HUES6 (cell line): Measurements from ENCODE around the gene PLK4.
"Not testable (repeated sequence)": the region's sequence is repeated elsewhere in the genome, so short reads cannot be mapped to it uniquely, and the experiment has no call there.

Experiments
- H3K27ac ChIP-seq: 2 replicates; pipeline ENCODE4 v1.7.0; 2013; ENCODE audit warnings: low read depth, mild to moderate bottlenecking, low read length, inconsistent platforms
- H3K27me3 ChIP-seq: 2 replicates; pipeline ENCODE4 v1.6.1; 2013; ENCODE audit warnings: low read length; ENCODE audit not compliant: control insufficient read depth, insufficient read depth
- H3K36me3 ChIP-seq: 2 replicates; pipeline ENCODE4 v1.6.1; 2013; ENCODE audit warnings: low read length; ENCODE audit not compliant: control insufficient read depth, insufficient read depth
- H3K4me1 ChIP-seq: 2 replicates; pipeline ENCODE4 v1.6.1; 2013; ENCODE audit warnings: low read length; ENCODE audit not compliant: control insufficient read depth, insufficient read depth
- H3K4me3 ChIP-seq: 2 replicates; pipeline ENCODE4 v1.5.1; 2013; ENCODE audit warnings: low read depth, low read length
- H3K9ac ChIP-seq: one replicate; pipeline ENCODE4 v1.6.1; 2013; ENCODE audit warnings: mild to moderate bottlenecking, low read length
- H3K9me3 ChIP-seq: 2 replicates; pipeline ENCODE4 v1.6.1; 2013; ENCODE audit warnings: low read depth, low read length; ENCODE audit not compliant: control insufficient read depth, insufficient read depth

PLK4 gene

DNA sequence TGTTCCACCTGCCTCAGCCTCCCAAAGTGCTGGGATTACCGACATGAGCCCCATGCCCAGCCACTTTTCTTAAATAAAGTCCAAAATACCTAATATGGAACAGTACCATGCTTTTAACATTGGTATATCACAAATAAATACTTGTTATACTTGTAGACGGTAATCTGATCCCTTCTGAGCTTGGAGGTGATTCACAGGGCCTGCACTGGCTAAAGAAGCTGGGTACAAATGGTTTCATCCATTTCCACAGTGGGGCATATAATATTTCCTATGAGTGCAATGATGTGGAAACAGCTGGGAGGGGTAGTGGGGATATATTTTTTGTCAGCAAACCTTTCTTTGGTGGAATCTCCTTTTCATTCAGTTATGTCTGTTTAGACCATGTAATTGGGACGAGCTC lies 35.8 kb downstream of the PLK4 start:
- Histone ChIP-seq H3K27ac (no peak overlapping the region), H3K4me3 (no peak overlapping the region), H3K27me3 (no peaks in the 10 kb centered on the region), H3K9ac (no peak overlapping the region), H3K9me3 (no peaks in the 10 kb centered on the region), H3K36me3 (peaks cover 27% of the 10 kb centered on the region), H3K4me1 (no peaks in the 10 kb centered on the region)

DNA sequence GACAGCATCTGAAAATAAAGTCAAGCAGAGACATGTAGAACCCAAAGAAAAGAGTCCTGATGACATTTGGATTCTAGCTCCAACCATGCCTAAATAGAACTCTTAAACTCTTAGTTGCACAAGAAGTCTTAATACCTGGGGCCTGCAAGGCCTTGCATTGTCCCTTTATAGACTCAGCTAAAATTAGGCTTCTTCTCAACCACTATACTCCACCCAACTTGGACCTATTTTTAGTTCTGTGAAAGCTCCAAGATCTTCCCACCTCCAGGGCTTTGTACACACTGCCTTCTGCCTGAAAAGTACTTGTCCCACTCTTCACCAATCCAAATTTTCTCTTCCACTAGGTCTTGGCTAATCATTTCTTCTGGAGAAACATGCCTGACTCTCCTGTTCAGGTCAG lies 36.5 kb downstream of the PLK4 start:
- Histone ChIP-seq H3K36me3 (peaks cover 33% of the 10 kb centered on the region), H3K27me3 (no peaks in the 10 kb centered on the region)

DNA sequence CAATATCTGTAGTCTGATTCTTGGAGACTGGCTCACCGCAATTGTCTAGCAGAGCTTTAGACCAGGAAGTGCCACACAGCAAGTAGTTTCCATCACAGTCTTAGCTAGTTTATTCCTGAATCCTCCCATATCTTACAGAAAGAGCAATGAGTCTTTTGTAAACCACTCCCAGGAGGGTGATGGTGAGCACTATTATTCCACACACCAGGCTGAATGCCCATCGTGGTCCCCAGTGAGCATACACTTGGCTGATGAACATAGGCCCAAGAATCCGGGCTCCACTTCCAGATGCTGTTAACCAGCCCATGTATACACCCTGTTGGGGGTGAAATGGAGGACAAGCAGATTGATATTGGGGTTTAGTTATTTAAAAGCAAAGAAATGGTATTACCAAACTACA lies 39.8 kb downstream of the PLK4 start:
- H3K9ac ChIP-seq: no peak overlapping the region
- H3K36me3 ChIP-seq: peaks cover 33% of the 10 kb centered on the region
- no peaks in the 10 kb centered on the region for H3K9me3 ChIP-seq
- no peak overlapping the region for H3K27ac ChIP-seq
- no peaks in the 10 kb centered on the region for H3K27me3 ChIP-seq
- no peaks in the 10 kb centered on the region for H3K4me1 ChIP-seq
- H3K4me3 ChIP-seq: no peak overlapping the region

More for the DNA sequence above, 36.5 kb downstream of the PLK4 start:
- no peaks in the 10 kb centered on the region for H3K9me3 ChIP-seq
- no peak overlapping the region for H3K27ac ChIP-seq
- H3K4me1 ChIP-seq: no peaks in the 10 kb centered on the region
- H3K4me3 ChIP-seq: no peak overlapping the region
- H3K9ac ChIP-seq: no peak overlapping the region

DNA sequence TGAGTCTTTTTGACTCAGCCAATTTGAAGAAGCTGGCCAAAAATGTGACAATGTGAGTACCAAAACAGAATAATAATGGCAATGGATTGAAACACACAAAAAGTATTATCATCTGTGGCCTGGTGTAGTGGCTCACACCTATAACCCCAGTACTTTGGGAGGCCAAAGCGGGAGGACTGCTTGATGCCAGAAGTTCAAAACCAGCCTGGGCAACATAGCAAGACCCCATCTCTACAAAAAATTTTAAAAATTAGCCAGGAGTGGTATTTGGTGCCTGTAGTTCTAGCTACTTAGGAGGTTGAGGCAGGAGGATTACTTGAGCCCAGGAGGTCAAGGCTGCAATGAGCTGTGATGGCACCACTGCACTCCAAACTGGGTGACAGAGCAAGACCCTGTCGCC lies 41.5 kb downstream of the PLK4 start:
- Histone ChIP-seq H3K4me3 (no peak overlapping the region), H3K27ac (no peak overlapping the region), H3K9ac (no peak overlapping the region), H3K9me3 (no peaks in the 10 kb centered on the region), H3K36me3 (peaks cover 37% of the 10 kb centered on the region), H3K4me1 (no peaks in the 10 kb centered on the region), H3K27me3 (no peaks in the 10 kb centered on the region)

DNA sequence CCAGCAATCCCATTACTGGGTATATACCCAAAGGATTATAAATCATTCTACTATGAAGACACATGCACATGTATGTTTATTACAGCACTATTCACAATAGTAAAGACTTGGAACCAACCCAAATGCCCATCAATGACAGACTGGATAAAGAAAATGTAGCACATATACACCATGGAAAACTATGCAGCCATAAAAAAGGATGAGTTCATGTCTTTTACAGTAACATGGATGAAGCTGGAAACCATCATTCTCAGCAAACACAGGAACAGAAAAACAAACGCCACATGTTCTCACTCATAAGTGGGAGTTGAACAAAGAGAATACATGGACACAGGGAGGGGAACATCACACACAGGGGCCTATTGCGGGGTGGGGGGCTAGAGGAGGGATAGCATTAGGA lies 45.0 kb downstream of the PLK4 start:
- H3K27me3 ChIP-seq, H3K4me1 ChIP-seq, H3K4me3 ChIP-seq, H3K9ac ChIP-seq, H3K9me3 ChIP-seq, H3K27ac ChIP-seq: not testable (repeated sequence)
- peaks cover 43% of the 10 kb centered on the region for H3K36me3 ChIP-seq

DNA sequence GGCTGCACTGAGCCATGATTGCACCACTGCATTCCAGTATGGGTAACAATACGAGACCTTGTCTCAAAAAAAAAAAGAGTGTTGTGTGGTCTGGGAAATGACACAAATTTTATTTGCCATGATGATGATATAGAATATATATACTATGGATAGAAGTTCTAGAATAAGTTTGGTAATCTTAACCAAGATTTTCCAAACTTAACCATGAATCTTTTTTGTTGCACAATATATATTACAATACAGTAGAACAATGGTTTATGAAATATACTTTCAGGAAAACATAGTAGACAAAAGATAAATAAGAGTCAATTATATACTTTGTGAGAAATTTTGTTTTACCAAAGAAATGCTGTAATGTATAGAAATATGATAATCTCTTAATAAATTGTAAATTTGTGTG lies 49.5 kb downstream of the PLK4 start:
- H3K27me3 ChIP-seq: no peaks in the 10 kb centered on the region
- no peak overlapping the region for H3K9ac ChIP-seq
- no peak overlapping the region for H3K4me3 ChIP-seq
- no peaks in the 10 kb centered on the region for H3K9me3 ChIP-seq
- peaks cover 34% of the 10 kb centered on the region for H3K36me3 ChIP-seq
- H3K4me1 ChIP-seq: no peaks in the 10 kb centered on the region
- no peak overlapping the region for H3K27ac ChIP-seq

DNA sequence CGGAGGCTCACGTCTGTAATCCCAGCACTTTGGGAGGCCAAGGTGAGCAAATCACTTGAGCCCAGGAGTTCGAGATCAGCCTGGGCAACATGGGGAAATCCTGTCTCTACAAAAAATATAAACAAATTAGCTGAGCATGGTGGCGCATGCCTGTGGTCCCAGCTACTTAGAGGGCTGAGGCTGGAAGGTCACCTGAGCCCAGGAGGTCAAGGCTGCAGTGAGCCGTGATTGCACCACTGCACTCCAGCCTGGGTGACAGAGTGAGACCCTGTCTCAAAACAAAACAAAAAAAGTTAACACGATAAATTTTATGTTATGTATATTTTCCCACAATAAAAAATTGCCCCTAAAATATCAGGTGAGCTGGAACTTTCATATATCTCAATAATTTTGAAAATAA lies 51.1 kb downstream of the PLK4 start:
- H3K4me3 ChIP-seq, H3K27me3 ChIP-seq: not testable (repeated sequence)

DNA sequence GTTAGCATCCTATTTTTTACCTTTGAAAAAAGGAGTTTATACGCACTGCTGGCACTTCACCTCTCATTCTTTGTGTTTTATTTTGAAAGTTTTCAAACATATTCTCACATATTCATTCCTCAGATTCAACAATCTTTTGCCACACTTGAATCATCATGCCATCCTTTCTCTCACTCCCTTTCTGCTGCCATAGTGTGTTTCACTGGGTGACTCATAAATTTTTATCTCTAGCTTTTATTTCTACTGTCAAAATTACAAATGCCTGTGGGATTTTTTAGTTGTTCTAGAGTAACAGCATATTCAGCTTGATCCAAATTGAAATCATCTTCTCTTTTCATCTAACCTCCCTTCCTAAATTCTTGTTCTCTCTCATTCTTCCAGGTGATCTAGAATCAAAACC lies 56.3 kb downstream of the PLK4 start:
- H3K9me3 ChIP-seq: no peaks in the 10 kb centered on the region
- H3K36me3 ChIP-seq: peaks cover 13% of the 10 kb centered on the region
- H3K4me1 ChIP-seq: no peaks in the 10 kb centered on the region
- no peak overlapping the region for H3K27ac ChIP-seq
- H3K4me3 ChIP-seq: no peak overlapping the region
- no peaks in the 10 kb centered on the region for H3K27me3 ChIP-seq
- no peak overlapping the region for H3K9ac ChIP-seq

More for the DNA sequence above, 51.1 kb downstream of the PLK4 start:
- not testable (repeated sequence) for H3K4me1 ChIP-seq, H3K9me3 ChIP-seq, H3K9ac ChIP-seq, H3K27ac ChIP-seq
- H3K36me3 ChIP-seq: peaks cover 25% of the 10 kb centered on the region
